Activated T-helper 1 cell treated with anti-CD3 and anti-CD28 coated beads, Interleukin-12 subunit alpha, Interleukin-12 subunit beta, Interleukin-2, Interleukin-4 antibody, amounts not matched to agents 30 ng/mL and 10 ng/mL and 1 ng/mL, durations not matched to agents 14 hours and 24 hours and 36 hours (primary cell): Measurements from ENCODE around the gene FOXL1. TPM values are rescaled to one million over a fixed set of nuclear protein-coding genes. Genes with fewer than 3 reads are reported as not detected.

Source experiments
- DNase-seq: peaks from one replicate; pipeline ENCODE4 v3.0.0; 2021; ENCODE audit warnings: low spot score
- H3K27ac Mint-ChIP-seq: one replicate; pipeline ENCODE4 v1.8.0; 2021; ENCODE audit warnings: mild to moderate bottlenecking, mixed read lengths
- H3K27me3 Mint-ChIP-seq: one replicate; pipeline ENCODE4 v1.8.0; 2022; ENCODE audit warnings: mild to moderate bottlenecking, moderate library complexity, mixed read lengths; ENCODE audit not compliant: insufficient read depth
- H3K36me3 Mint-ChIP-seq: one replicate; pipeline ENCODE4 v1.8.0; 2021; ENCODE audit warnings: low read depth, mixed read lengths
- H3K4me1 Mint-ChIP-seq: one replicate; pipeline ENCODE4 v1.8.0; 2021; ENCODE audit warnings: low read depth, mixed read lengths
- H3K4me3 Mint-ChIP-seq: one replicate; pipeline ENCODE4 v1.8.0; 2021; ENCODE audit warnings: mild to moderate bottlenecking, moderate library complexity, mixed read lengths
- H3K9me3 Mint-ChIP-seq: one replicate; pipeline ENCODE4 v1.8.0; 2021; ENCODE audit warnings: mixed read lengths
- intact Hi-C: fragments of 100-400 bp; cut with micrococcal nuclease; formaldehyde crosslinking; loops from one replicate; pipeline ENCODE4 v1.15.1; 2024
- total RNA-seq: library from RNA; stranded (reverse); gene quantifications from 2 replicates; pipeline ENCODE4 v1.2.3, GENCODE V29; 2022

The FOXL1 gene
- total RNA-seq, 1 donor from 2014 or later: not detected

DNA sequence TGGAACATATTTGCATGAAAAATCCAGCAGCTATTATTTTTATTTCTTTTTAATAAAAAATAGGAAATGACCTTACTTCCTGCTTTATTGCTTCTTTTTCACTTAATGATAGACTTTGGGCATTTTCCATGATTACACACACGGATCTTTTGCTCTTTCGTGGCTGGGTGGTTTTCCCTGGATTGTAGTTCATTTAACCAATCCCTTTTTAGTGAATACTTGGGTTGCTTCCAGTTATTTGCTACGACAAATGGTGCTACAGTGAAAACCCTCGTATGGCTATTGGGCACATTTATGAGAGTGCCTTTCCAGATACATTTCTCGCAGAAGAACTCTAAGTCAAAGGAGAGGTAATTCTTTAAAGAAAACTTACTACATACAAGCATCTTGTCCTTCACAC lies 38.6 kb downstream of the FOXL1 start:
- H3K27me3 Mint-ChIP-seq: peaks cover 13% of the 10 kb centered on the region
- no peaks in the 10 kb centered on the region for H3K9me3 Mint-ChIP-seq
- no peaks in the 10 kb centered on the region for H3K36me3 Mint-ChIP-seq
- H3K27ac Mint-ChIP-seq: no peak overlapping the region
- intact Hi-C loops: no loop called here
- H3K4me3 Mint-ChIP-seq: no peak overlapping the region
- no peaks in the 10 kb centered on the region for H3K4me1 Mint-ChIP-seq
- DNase-seq: no peak

DNA sequence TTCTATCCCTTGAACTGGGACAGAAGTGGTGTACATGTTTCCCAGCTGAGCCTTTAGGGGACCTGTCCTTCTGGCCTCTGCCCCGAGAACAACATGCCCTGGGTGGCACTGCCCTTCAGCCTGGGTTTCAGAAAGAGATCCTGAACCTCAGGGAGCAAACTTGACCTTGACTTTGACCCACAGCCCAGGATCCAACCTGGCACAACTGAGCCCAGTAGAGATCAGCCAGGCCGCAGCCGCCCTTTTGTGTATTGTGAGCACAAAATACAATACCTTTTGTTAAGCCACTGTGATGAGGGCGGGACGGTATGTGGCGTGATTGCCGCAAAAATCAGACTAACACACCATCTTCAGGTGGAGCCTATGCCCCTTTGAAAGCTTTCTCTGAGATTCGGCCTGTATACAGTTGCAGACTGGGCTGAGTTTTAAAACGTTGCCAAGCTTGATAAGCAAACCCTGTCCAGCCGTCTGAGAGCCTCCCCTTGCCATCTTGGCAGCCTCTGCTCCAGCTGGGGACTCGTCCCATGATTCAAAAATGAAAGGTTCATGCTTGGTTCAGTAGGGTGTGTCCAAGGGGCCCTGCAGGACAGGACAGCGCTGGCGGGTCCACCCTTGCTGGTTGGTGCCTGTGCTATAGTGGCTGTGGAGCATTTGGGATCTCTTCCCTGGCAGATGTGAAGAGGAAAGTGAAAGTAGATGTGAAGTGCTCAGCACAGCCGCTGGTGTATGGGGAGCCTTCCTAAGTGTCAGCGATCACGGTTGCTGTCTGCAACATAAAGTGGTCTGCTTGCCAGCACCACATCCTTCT lies 40.3 kb downstream of the FOXL1 start:
- Mint-ChIP-seq H3K4me3 (no peak overlapping the region), H3K27ac (no peak overlapping the region), H3K27me3 (peaks cover 9% of the 10 kb centered on the region), H3K4me1 (no peaks in the 10 kb centered on the region), H3K9me3 (no peaks in the 10 kb centered on the region), H3K36me3 (no peaks in the 10 kb centered on the region)
- no peak for DNase-seq
- intact Hi-C loops: no loop called here

DNA sequence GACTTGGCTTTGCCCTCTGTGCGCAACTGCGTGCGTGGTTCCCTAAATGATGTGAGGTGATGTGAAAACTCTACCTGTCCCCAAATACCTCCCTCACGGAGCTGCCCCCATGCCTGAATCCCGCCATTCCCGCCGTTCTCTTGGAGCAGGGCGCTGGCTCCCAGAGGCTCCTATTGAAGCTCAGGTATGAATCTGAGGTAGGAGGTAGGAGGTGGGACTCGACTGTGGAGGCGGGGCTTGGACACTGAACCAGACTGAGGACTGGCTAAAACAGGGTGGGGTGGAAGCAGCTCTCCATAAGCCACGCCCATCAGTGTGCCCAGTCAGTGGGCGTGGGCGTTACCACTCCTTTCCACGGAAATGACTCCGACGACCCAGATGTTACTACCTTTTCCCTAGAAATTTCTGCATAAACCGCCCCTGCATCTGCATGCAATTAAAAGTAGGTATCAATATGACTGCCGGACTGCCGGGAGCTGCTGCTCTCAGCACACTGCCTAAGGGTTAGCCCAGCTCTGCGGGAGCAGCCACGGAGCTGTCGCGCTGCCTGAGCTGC lies 41.0 kb downstream of the FOXL1 start:
- intact Hi-C loops: no loop called here
- no peaks in the 10 kb centered on the region for H3K4me1 Mint-ChIP-seq
- H3K4me3 Mint-ChIP-seq: no peak overlapping the region
- no peaks in the 10 kb centered on the region for H3K9me3 Mint-ChIP-seq
- H3K36me3 Mint-ChIP-seq: no peaks in the 10 kb centered on the region
- peaks cover 8% of the 10 kb centered on the region for H3K27me3 Mint-ChIP-seq
- no peak for DNase-seq
- no peak overlapping the region for H3K27ac Mint-ChIP-seq

DNA sequence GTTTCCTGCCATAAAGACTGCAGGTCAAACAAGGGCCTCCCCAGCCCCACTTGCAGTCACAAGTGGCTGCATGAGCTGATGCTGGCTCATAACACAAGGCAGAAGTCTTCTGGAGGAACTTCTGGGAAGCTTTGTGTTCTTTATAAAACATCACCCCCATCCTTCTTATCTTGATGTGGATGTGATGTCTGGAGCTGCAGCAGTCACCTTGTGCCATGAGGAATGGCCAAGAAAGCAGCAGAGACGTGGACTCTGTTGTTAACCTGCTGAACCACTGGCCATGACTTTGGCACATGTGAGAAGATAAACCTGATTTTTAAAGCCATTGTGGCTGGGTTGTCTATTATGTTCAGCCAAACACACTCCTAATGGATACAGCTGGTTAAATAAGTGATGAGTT lies 41.8 kb downstream of the FOXL1 start:
- H3K9me3 Mint-ChIP-seq: no peaks in the 10 kb centered on the region
- intact Hi-C loops: no loop called here
- H3K27me3 Mint-ChIP-seq: peaks cover 5% of the 10 kb centered on the region
- H3K27ac Mint-ChIP-seq: no peak overlapping the region
- DNase-seq: no peak
- H3K36me3 Mint-ChIP-seq: no peaks in the 10 kb centered on the region
- no peak overlapping the region for H3K4me3 Mint-ChIP-seq
- no peaks in the 10 kb centered on the region for H3K4me1 Mint-ChIP-seq

GRCh38 chr16:86621966-86622365 lies 43.6 kb downstream of the FOXL1 start:
- H3K27me3 Mint-ChIP-seq: peaks cover 6% of the 10 kb centered on the region
- no peaks in the 10 kb centered on the region for H3K4me1 Mint-ChIP-seq
- no peaks in the 10 kb centered on the region for H3K36me3 Mint-ChIP-seq
- H3K4me3 Mint-ChIP-seq: no peak overlapping the region
- no peak for DNase-seq
- no peaks in the 10 kb centered on the region for H3K9me3 Mint-ChIP-seq
- H3K27ac Mint-ChIP-seq: no peak overlapping the region
- intact Hi-C loops: no loop called here

DNA sequence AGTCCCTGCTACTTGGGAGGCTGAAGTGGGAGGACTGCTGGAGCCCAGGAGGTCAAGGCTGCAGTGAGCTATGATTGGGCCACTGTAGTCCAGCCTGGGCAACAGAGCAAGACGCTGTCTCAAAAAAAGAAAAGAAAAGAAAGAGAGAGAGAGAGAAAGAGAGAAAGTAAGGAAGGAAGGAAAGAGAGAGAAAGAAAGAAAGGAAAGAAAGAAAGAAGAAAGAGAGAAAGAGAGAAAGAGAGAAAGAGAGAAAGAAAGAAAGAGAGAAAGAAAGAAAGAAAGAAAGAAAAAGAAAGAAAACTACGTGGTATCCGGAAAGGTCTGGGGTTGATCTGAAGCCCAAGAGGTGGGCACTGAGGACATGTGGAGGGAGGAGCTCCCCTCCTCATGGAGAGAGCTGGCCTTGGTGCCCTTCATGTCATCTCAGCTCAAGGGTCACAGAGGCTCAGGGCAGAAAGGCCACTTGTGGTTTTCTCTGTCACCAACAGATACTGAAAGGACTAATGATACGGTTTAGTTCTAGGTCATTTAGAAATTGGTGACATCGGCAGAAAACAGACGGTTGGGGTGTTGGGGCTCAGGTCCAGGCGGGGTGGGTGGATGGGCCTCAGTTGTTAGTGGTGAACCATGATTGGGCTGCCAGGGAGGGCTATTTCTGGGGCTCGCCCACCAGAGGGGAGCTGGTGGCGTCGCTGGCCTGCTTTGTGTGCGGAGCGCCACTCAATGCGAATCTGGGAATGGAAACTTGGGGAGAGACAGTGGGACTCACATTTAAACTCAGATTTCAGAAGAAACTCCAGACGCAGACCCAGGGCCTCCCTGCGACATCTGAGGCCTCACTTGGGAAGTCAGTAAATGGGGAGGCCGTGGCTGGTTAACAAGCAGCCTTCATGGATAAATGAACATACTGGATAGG lies 44.6 kb downstream of the FOXL1 start:
- Mint-ChIP-seq H3K27me3 (peaks cover 6% of the 10 kb centered on the region), H3K36me3 (no peaks in the 10 kb centered on the region), H3K27ac (no peak overlapping the region), H3K4me3 (no peak overlapping the region), H3K9me3 (no peaks in the 10 kb centered on the region), H3K4me1 (no peaks in the 10 kb centered on the region)
- no peak for DNase-seq
- intact Hi-C loops: no loop called here

- intact Hi-C loops: no loop called here
- H3K9me3 Mint-ChIP-seq: no peaks in the 10 kb centered on the region
These were observed 46.7 kb downstream of the FOXL1 start for GRCh38 chr16:86625029-86625428.

GRCh38 chr16:86625821-86626220 lies 47.5 kb downstream of the FOXL1 start:
- H3K9me3 Mint-ChIP-seq: no peaks in the 10 kb centered on the region
- H3K27me3 Mint-ChIP-seq: peaks cover 9% of the 10 kb centered on the region
- H3K27ac Mint-ChIP-seq: no peak overlapping the region
- H3K36me3 Mint-ChIP-seq: no peaks in the 10 kb centered on the region
- H3K4me3 Mint-ChIP-seq: no peak overlapping the region
- intact Hi-C loops: no loop called here
- H3K4me1 Mint-ChIP-seq: peaks cover under 1% of the 10 kb centered on the region
- no peak for DNase-seq

More at GRCh38 chr16:86625029-86625428, 46.7 kb downstream of the FOXL1 start:
- H3K36me3 Mint-ChIP-seq: no peaks in the 10 kb centered on the region
- H3K4me1 Mint-ChIP-seq: no peaks in the 10 kb centered on the region
- no peak overlapping the region for H3K4me3 Mint-ChIP-seq
- no peak overlapping the region for H3K27ac Mint-ChIP-seq
- no peak for DNase-seq
- H3K27me3 Mint-ChIP-seq: peaks cover 8% of the 10 kb centered on the region

DNA sequence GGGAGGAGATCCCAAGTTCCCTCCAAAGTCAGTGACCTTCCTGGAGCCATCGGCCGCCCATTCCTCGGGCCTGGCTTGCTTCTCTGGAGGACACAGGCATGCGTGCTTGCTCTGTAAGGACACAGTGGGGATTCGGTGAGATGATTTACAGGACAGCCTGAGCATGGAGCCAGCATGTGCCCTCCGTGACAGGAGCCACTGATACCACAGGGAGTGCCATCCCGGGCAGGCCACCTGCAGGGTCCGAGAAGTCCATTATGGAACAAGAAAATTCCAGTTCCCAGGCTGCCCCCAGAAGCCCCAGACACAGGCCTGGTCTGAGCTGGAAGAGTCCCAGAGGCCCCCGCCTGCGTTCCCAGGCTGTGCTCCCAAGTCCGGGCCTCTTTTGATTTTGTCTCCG lies 47.9 kb downstream of the FOXL1 start:
- H3K4me3 Mint-ChIP-seq: no peak overlapping the region
- intact Hi-C loops: no loop called here
- peaks cover 5% of the 10 kb centered on the region for H3K4me1 Mint-ChIP-seq
- DNase-seq: no peak
- H3K36me3 Mint-ChIP-seq: no peaks in the 10 kb centered on the region
- no peak overlapping the region for H3K27ac Mint-ChIP-seq
- H3K27me3 Mint-ChIP-seq: peaks cover 9% of the 10 kb centered on the region
- no peaks in the 10 kb centered on the region for H3K9me3 Mint-ChIP-seq

- H3K27me3 Mint-ChIP-seq: peaks cover 8% of the 10 kb centered on the region
- peaks cover 11% of the 10 kb centered on the region for H3K4me1 Mint-ChIP-seq
- no peak overlapping the region for H3K27ac Mint-ChIP-seq
- H3K4me3 Mint-ChIP-seq: no peak overlapping the region
- no peaks in the 10 kb centered on the region for H3K9me3 Mint-ChIP-seq
- no peak for DNase-seq
- no peaks in the 10 kb centered on the region for H3K36me3 Mint-ChIP-seq
- intact Hi-C loops: no loop called here
These were observed 48.6 kb downstream of the FOXL1 start for GRCh38 chr16:86626966-86627365.

DNA sequence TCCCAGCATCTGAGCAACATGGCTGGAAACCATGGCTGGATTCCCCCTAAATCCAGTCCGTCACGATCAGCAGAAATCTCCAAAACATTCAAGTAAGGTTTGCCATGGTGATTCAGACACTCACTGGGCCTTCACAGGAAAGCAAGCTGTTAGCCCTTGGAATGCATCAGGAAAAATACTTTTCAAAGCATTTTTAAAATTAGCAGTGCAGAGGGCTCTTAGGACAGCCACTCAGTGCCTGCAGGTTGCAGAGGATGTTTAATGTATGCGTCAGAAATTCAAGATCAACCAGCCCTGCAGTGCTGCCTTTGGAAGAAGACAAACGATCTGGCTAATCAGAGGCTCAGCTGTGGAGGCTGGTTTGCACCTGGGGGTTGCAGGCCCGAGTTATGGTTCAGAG lies 50.3 kb downstream of the FOXL1 start:
- H3K27ac Mint-ChIP-seq: no peak overlapping the region
- H3K27me3 Mint-ChIP-seq: peaks cover 8% of the 10 kb centered on the region
- no peaks in the 10 kb centered on the region for H3K36me3 Mint-ChIP-seq
- H3K9me3 Mint-ChIP-seq: no peaks in the 10 kb centered on the region
- no peak overlapping the region for H3K4me3 Mint-ChIP-seq
- peaks cover 11% of the 10 kb centered on the region for H3K4me1 Mint-ChIP-seq
- no peak for DNase-seq
- intact Hi-C loops: no loop called here

DNA sequence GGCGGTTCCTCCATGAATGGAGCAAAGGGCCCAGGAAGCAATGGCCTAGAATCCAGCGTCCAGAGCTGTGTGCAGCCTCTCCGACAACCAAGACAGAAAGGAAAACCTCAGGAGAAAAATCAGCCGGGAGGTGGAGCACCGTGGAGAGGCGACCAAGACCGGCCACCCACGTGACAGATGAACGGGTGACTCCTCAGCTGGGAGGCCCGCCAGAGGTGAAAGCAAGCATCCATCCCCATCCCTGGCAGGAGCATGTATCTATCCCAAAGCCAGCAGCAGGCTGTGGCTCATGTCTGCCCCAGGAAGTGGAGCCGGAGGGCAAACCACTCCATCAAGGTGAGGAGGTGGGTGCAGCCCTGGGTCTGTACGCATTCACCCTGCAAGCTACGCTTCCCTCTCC lies 52.1 kb downstream of the FOXL1 start:
- no peaks in the 10 kb centered on the region for H3K36me3 Mint-ChIP-seq
- no peak for DNase-seq
- intact Hi-C loops: no loop called here
- H3K27me3 Mint-ChIP-seq: peaks cover 8% of the 10 kb centered on the region
- H3K9me3 Mint-ChIP-seq: no peaks in the 10 kb centered on the region
- no peak overlapping the region for H3K27ac Mint-ChIP-seq
- peaks cover 11% of the 10 kb centered on the region for H3K4me1 Mint-ChIP-seq
- no peak overlapping the region for H3K4me3 Mint-ChIP-seq

- Mint-ChIP-seq H3K4me1 (peaks cover 11% of the 10 kb centered on the region), H3K27ac (no peak overlapping the region), H3K36me3 (no peaks in the 10 kb centered on the region), H3K27me3 (peaks cover 7% of the 10 kb centered on the region), H3K4me3 (no peak overlapping the region), H3K9me3 (no peaks in the 10 kb centered on the region)
- no peak for DNase-seq
- intact Hi-C loops: no loop called here
These were observed 53.1 kb downstream of the FOXL1 start for GRCh38 chr16:86631444-86631843.
